HepG2 (cell line): ENCODE measurements around the gene LOC128125822.

Source experiments
- ATAC-seq: fragments of 200-7000 bp; cut with Tn5 transposase; 3 replicates; pipeline ENCODE4 v1.9.1; 2020; ENCODE audit warnings: mild to moderate bottlenecking, moderate library complexity
- BruUV-seq: library from RNA; stranded (reverse); fragments of 400-500 nt; replicated peaks from 2 replicates; lab custom pipeline; 2021; lab: Mats Ljungman, UMichigan
- CTCF ChIA-PET: fragments of 300-600 bp; formaldehyde crosslinking; extraction: SDS; loops from one replicate; lab custom pipeline; 2021; ENCODE audit warnings: low total read pairs, inconsistent platforms, low intra/inter-chr PET ratio; lab: Yijun Ruan, JAX
- POLR2A ChIA-PET: fragments of 350-600 bp; sonication (Branson Sonifier 250); formaldehyde crosslinking; loops from one replicate; lab custom pipeline; 2020; ENCODE audit warnings: antibody characterized with exemption, inconsistent platforms; lab: Yijun Ruan, JAX
- DNase-seq: peaks from one replicate; pipeline ENCODE4 v3.0.0-alpha.2; 2015; ENCODE audit warnings: low spot score
- FAIRE-seq: peaks from 3 replicates; lab custom pipeline; 2011; peaks lifted over from hg19 to GRCh38; lab: Jason Lieb, UNC
- H2AFZ ChIP-seq: one replicate; pipeline ENCODE4 v1.6.1; 2011; ENCODE audit warnings: low read length, inconsistent platforms
- H3K27ac ChIP-seq: fragments of 300-600 bp; 3 replicates; pipeline ENCODE4 v1.8.0; 2011; ENCODE audit warnings: mixed run types, mild to moderate bottlenecking, mixed read lengths, low read length, inconsistent platforms; ENCODE audit not compliant: insufficient read depth; ENCODE audit errors: extremely low read length
- H3K27me3 ChIP-seq, 2 experiments: fragments of 200-600 bp in 1 of 2; 2 replicates in 1 of 2; 3 replicates in 1 of 2; pipeline versions ENCODE4 v1.6.0 to v1.8.0; 2011; ENCODE audit warnings: low read length in 2 of 2, mild to moderate bottlenecking in 2 of 2, moderate library complexity in 2 of 2, inconsistent platforms in 1 of 2; ENCODE audit not compliant: insufficient read depth in 2 of 2, control insufficient read depth in 1 of 2
- H3K36me3 ChIP-seq, 2 experiments: fragments of 200-600 bp in 1 of 2; replicated peaks in 1 of 2; 2 replicates in 1 of 2; 3 replicates in 1 of 2; pipeline versions ENCODE4 v1.5.1 to v1.8.0; 2011; ENCODE audit warnings: low read length in 2 of 2, inconsistent platforms in 1 of 2; ENCODE audit not compliant: insufficient read depth in 2 of 2, control insufficient read depth in 1 of 2
- H3K4me1 ChIP-seq: 2 replicates; pipeline ENCODE4 v1.5.1; 2012; ENCODE audit warnings: low read length, inconsistent platforms; ENCODE audit not compliant: insufficient read depth
- H3K4me2 ChIP-seq: 2 replicates; pipeline ENCODE4 v1.6.0; 2011; ENCODE audit warnings: low read depth, low read length, inconsistent platforms
- H3K4me3 ChIP-seq, 3 experiments: fragments of 200-600 bp in 1 of 3; sonication (generic), shearing (Covaris generic) in 1 of 3; replicated peaks in 1 of 3; 2 replicates each; pipeline ENCODE4 v1.5.1; 2011 to 2016; ENCODE audit warnings: low read length in 3 of 3, inconsistent platforms in 2 of 3, low read depth in 2 of 3, mild to moderate bottlenecking in 2 of 3, control low read depth in 1 of 3, mixed read lengths in 1 of 3; ENCODE audit not compliant: insufficient read depth in 1 of 3
- H3K79me2 ChIP-seq: one replicate; pipeline ENCODE4 v1.6.1; 2011; ENCODE audit warnings: low read length, inconsistent platforms; ENCODE audit not compliant: insufficient read depth
- H3K9ac ChIP-seq: 2 replicates; pipeline ENCODE4 v1.6.0; 2011; ENCODE audit warnings: mild to moderate bottlenecking, low read depth, low read length, inconsistent platforms; ENCODE audit not compliant: insufficient read depth
- H3K9me3 ChIP-seq: 2 replicates; pipeline ENCODE4 v1.5.1; 2012; ENCODE audit warnings: mild to moderate bottlenecking, low read length
- H4K20me1 ChIP-seq: 2 replicates; pipeline ENCODE4 v1.6.0; 2011; ENCODE audit warnings: inconsistent platforms, mild to moderate bottlenecking, low read length, moderate library complexity; ENCODE audit not compliant: insufficient read depth
- CAMTA2 ChIP-seq: sonication (generic); formaldehyde crosslinking; IDR thresholded peaks from 2 replicates; pipeline ENCODE4 v1.4.0; 2020; ENCODE audit warnings: mild to moderate bottlenecking, missing genetic modification reagents, borderline replicate concordance
- CEBPZ ChIP-seq: IDR thresholded peaks from 2 replicates; pipeline ENCODE4 v1.6.1; 2012; ENCODE audit warnings: low read length, improper control_type of control experiment
- FOSL2 ChIP-seq: sonication (generic); formaldehyde crosslinking; IDR thresholded peaks from 2 replicates; pipeline ENCODE4 v1.4.0; 2020; ENCODE audit warnings: missing genetic modification reagents
- KDM2A ChIP-seq: sonication (generic); formaldehyde crosslinking; IDR thresholded peaks from 2 replicates; pipeline ENCODE4 v1.4.0; 2020; ENCODE audit warnings: low read depth, missing genetic modification reagents, borderline replicate concordance
- MYNN ChIP-seq: sonication (generic); formaldehyde crosslinking; IDR thresholded peaks from 2 replicates; pipeline ENCODE4 v1.4.0; 2020; ENCODE audit warnings: mild to moderate bottlenecking, low read depth, missing genetic modification reagents
- NFATC3 ChIP-seq: sonication (generic); formaldehyde crosslinking; IDR thresholded peaks from 2 replicates; pipeline ENCODE4 v1.5.1; 2020; ENCODE audit warnings: mild to moderate bottlenecking, missing genetic modification reagents
- PATZ1 ChIP-seq: sonication (generic); formaldehyde crosslinking; IDR thresholded peaks from 2 replicates; pipeline ENCODE4 v1.4.0; 2020; ENCODE audit warnings: missing genetic modification reagents
- PHF20 ChIP-seq: sonication (generic); formaldehyde crosslinking; IDR thresholded peaks from 2 replicates; pipeline ENCODE4 v1.5.0; 2020; ENCODE audit warnings: mild to moderate bottlenecking, missing genetic modification reagents
- TEAD3 ChIP-seq: optimal IDR thresholded peaks from 2 replicates; pipeline ENCODE3; 2016; ENCODE audit warnings: borderline replicate concordance
- ZHX1 ChIP-seq: sonication (generic); formaldehyde crosslinking; IDR thresholded peaks from 2 replicates; pipeline ENCODE4 v1.8.1; 2022; ENCODE audit warnings: low read depth, mild to moderate bottlenecking, missing genetic modification reagents
- ZNF44 ChIP-seq: sonication (generic); formaldehyde crosslinking; IDR thresholded peaks from 2 replicates; pipeline ENCODE4 v1.5.1; 2020; ENCODE audit warnings: mild to moderate bottlenecking, missing genetic modification reagents
- ZNF597 ChIP-seq: sonication (generic); formaldehyde crosslinking; IDR thresholded peaks from 2 replicates; pipeline ENCODE4 v1.5.0; 2020; ENCODE audit warnings: missing genetic modification reagents
- WGBS: methylation state at CpG from one replicate; pipeline ENCODE4 v1.1.6; 2017; ENCODE audit warnings: low lambda C conversion rate; 5-methylcytosine and 5-hydroxymethylcytosine counted together
- in situ Hi-C: cut with HindIII; loops from 2 replicates; pipeline ENCODE4 v1.10.0; 2017; ENCODE audit warnings: low pct_unique_long_range_greater_than_20kb; ENCODE audit not compliant: extremely low pct_ligation_motif_present
- intact Hi-C: fragments of 100-400 bp; cut with micrococcal nuclease; formaldehyde crosslinking; loops from one replicate; pipeline ENCODE4 v1.10.0; 2022; ENCODE audit not compliant: unreplicated experiment

Gene LOC128125822

GRCh38 chr6:63571361-63572043 lies 778 bp upstream of the LOC128125822 start (continued):
- TF ChIP-seq CEBPZ (no peak), NFATC3 (CRISPR knock-in tag) (0 out of 2 replicates have a peak, but pooled peaks have one; percentile 16), KDM2A (CRISPR knock-in tag) (0 out of 2 replicates have a peak, but pooled peaks have one; percentile 9), TEAD3 (CRISPR knock-in tag) (peak; percentile 80), FOSL2 (CRISPR knock-in tag) (peak; percentile 96)

- Histone ChIP-seq H3K4me2 (peak overlapping the region; percentile 73), H3K36me3 (peaks cover 6 to 15% of the 10 kb centered on the region in 2 experiments), H3K27ac (peak overlapping the region; percentile 96), H3K9me3 (no peaks in the 10 kb centered on the region), H3K27me3 (no peaks in the 10 kb centered on the region; a peak in 1 of 5 replicates), H3K4me1 (peaks cover 60% of the 10 kb centered on the region), H2AFZ (no peak overlapping the region), H3K79me2 (peaks cover 95% of the 10 kb centered on the region), H3K4me3 (peak overlapping the region; percentile 78 to 95 (median 89)), H4K20me1 (peaks cover 41% of the 10 kb centered on the region), H3K9ac (peak overlapping the region; percentile 99)
- ATAC-seq, result peak; percentile 0; the same call in 2 of the 3 replicates
- no peak for DNase-seq
- FAIRE-seq, result no peak
- BruUV-seq, result no TSS peak
- 0% methylated on average over 12 of the region's 42 CpGs for WGBS
- in situ Hi-C loops (loop anchor here (5.0 kb wide), 3 partner anchors 55 to 220 kb away; no protein-coding TSS in a partner anchor), intact Hi-C loops (loop anchor here (1.0 kb wide), 1 partner anchor 114 kb away; no protein-coding TSS in a partner anchor)
- CTCF ChIA-PET, result interaction anchor here (2.3 to 2.9 kb wide), 2 partner anchors 192 to 220 kb away, joined by 8 to 32 read pairs; no protein-coding TSS in a partner anchor
- POLR2A ChIA-PET, result interaction anchor here (1.3 to 2.9 kb wide), 10 partner anchors 15 to 220 kb away, joined by 3 to 66 read pairs (median 12); partner anchors contain the start of gene PHF3
- TF ChIP-seq PATZ1 (CRISPR knock-in tag) (no peak), ZNF44 (CRISPR knock-in tag) (peak; percentile 70; the same call in 1 of the 2 replicates), ZNF597 (no peak; the same call in 1 of the 2 replicates), CAMTA2 (peak; percentile 45; the same call in 1 of the 2 replicates), MYNN (no peak; the same call in 1 of the 2 replicates), ZHX1 (no peak), PHF20 (0 out of 2 replicates have a peak, but pooled peaks have one; percentile 0)
Measured at GRCh38 chr6:63572747-63573075, 431 bp downstream of the LOC128125822 start.
